GM18502 (cell line): ENCODE results near the gene CDSN.
"Not testable (repeated sequence)": the region's sequence is repeated elsewhere in the genome, so short reads cannot be mapped to it uniquely, and the experiment has no call there.

Experiments used
- ATAC-seq: cut with Tn5 transposase; IDR thresholded peaks from one replicate; pipeline ENCODE4 v1.9.1; 2021; ENCODE audit warnings: mild to moderate bottlenecking; ENCODE audit not compliant: unreplicated experiment, poor library complexity

The CDSN gene, protein sequence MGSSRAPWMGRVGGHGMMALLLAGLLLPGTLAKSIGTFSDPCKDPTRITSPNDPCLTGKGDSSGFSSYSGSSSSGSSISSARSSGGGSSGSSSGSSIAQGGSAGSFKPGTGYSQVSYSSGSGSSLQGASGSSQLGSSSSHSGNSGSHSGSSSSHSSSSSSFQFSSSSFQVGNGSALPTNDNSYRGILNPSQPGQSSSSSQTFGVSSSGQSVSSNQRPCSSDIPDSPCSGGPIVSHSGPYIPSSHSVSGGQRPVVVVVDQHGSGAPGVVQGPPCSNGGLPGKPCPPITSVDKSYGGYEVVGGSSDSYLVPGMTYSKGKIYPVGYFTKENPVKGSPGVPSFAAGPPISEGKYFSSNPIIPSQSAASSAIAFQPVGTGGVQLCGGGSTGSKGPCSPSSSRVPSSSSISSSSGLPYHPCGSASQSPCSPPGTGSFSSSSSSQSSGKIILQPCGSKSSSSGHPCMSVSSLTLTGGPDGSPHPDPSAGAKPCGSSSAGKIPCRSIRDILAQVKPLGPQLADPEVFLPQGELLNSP

DNA sequence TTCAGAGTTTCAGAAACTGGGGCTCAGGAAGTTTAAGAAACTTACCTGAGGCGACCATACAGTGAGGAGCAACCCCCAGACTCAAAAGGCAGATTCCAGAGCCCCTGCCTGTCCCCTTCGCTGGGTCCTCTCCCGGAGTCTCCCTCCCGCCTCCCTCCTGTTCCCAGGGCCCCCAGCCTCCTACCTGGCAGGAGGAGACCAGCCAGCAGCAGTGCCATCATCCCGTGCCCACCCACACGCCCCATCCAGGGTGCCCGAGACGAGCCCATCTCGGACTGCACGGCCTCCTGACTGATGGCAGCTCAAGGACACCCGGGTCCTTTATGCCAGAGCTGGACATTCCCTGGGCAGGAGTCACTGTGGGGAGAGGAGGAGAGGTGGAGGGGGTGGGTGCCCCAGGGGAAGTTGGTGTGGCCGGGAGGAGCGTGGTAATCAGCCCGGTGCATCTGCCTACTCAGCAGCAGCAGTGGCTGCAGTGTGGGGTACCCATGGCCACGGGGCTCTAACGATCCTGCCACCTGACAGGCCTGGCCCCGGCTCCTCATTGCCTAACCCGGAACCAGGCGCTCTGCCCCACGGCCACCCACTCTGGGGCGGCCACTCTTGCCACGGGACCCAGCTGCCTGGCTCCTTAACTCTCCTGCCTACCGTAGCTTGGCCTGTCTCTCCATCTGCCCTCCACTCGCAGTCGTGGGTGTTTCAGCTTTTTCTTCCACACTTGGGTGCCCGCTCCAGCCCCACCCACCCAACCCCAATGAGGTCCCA lies at the start of gene CDSN:
CDSN (minus strand) TSS at position 296 of the 765 bp plus-strand sequence; CDS start at position 269, 27 bp downstream.
- ATAC-seq = no peak

DNA sequence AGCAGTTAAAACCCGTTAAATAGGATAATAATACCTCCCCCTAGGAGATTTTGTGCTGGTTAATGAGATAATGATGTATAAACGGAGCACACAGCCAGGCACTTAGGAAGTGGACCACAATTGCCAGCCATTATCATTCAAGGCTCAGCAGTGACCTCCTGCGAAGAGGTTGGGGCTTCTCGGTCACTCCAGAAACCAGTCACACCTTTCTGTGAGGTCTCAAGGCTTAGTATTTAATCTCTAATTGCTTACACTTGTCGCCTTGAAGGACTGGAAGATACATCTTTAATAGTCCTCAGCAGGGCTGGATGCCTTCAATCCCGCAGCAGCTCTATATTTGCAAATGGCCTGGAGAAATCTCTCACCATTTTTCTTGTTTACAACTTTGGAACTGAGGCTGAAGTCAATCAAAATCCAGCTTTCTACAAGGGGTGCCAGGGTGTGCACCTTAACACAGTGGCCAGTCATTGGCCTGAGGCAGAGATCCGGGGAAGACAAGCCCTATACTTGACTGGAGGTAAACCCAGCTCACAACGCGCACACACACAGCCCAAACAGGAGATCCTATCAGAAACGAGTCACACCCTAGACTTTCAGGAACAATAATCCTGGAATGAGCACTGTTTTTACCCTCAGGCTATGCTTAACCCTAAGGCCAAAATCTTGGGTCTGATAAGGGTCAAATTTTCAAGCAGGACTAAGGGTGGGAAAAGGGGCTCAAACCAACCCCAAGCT lies 49.0 kb upstream of the CDSN start:
- ATAC-seq = no peak

DNA sequence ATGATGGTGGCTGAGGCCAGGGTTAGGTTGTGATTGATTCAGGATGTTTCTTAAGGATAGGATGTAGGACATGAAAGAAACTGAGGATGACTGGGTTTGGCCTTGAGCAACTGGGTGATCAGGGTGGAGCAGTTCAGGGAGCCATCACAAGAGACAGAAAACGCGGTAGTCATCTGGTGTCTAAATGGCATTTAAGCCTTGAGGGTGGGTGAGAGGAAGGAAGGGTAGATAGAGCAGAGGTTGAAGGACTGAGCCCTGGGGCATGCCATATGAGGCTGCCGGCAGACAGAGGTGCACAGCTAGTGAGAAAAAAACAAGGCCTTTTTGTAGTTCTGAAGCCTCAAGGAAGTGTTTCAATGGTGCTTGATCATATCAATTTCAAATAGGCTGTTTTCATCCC lies 48.4 kb upstream of the CDSN start:
- ATAC-seq = no peak

DNA sequence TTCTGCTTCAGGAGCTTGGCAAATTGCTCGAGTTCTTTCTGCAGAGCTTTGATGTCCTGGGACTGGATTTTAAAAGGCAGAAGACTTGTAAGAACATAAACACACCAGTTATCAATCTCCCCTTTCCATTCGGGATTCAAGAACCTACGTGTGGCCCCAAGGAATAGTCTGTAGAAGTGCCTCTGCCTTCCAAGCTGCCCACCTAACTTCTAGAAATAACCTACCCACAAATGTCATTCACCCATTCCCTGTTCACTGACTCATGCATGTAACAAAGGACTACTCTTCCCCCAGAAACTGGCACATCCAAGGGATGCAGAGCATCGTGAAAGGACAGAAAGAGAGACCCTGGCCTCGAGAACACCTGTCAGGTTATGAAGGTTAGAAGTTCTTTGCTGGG lies 45.7 kb upstream of the CDSN start:
- ATAC-seq = no peak

DNA sequence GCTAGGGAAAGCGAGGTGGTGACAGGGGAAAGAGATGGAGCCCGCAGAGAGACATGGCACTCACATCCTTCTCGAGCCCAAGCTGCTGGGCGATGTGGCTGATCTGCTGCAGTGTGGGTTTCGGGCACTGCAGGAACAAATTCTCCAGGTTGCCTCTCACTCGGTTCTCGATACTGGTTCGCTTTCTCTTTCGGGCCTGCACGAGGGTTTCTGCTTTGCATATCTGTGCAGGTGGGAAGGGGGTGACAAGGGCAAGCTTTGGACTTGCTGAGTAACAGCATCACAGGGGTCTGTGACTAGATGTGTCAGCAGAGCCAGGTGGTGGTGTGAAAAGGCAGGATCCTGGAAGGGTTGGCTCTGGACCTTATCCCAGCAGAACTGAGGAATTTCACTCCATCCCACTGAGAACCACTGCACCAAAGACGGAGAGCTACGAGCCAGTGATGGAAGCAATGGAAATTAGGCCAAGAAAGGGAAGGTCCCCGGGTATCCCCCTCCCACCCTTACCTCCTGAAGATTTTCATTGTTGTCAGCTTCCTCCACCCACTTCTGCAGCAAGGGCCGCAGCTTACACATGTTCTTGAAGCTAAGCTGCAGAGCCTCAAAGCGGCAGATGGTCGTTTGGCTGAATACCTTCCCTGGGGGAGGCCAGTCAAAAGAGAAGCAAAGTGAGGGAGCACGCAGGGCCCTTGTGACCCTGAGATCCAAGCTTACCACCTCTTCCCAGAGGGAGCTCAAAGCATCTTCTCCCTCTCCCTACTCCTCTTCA lies 45.0 kb upstream of the CDSN start:
- ATAC-seq = peak; percentile 79

DNA sequence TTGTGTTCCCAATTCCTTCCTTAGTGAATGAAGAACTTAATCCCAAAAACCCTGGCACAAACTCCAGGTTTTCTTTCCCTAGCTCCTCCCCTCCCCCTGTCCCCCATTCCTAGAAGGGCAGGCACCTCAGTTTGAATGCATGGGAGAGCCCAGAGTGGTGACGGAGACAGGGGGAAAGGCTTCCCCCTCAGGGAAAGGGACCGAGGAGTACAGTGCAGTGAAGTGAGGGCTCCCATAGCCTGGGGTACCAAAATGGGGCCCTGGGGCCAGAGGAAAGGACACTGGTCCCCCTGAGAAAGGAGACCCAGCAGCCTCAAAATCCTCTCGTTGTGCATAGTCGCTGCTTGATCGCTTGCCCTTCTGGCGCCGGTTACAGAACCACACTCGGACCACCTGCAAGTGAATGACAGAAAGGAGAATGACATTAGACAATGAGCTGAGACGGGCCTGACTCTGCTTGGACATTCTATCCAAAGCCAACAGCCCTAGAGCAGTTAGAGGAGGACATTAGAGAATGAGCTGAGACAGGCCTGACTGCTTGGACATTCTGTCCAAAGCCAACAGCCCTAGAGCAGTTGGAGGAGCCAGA lies 44.3 kb upstream of the CDSN start:
- not testable (repeated sequence) for ATAC-seq

DNA sequence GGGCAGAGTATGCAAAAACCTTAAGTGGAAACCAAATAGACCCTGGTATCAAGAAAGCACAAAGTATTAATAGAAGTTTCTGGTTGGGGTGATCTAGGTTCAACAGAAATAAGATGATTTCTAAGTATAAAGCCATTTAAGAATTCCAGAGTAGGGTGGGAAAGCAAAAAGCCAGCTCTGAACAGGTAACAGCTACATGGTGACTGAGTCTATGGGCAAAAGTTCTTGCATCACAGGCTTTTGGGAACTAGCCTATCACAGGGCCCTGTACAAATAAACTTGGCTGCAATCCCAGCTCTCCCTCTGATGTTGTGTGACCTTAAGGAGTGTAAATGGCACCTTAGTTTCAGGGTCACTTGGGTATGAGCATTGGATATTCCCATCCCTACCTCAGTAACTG lies 43.7 kb upstream of the CDSN start:
- no peak for ATAC-seq

DNA sequence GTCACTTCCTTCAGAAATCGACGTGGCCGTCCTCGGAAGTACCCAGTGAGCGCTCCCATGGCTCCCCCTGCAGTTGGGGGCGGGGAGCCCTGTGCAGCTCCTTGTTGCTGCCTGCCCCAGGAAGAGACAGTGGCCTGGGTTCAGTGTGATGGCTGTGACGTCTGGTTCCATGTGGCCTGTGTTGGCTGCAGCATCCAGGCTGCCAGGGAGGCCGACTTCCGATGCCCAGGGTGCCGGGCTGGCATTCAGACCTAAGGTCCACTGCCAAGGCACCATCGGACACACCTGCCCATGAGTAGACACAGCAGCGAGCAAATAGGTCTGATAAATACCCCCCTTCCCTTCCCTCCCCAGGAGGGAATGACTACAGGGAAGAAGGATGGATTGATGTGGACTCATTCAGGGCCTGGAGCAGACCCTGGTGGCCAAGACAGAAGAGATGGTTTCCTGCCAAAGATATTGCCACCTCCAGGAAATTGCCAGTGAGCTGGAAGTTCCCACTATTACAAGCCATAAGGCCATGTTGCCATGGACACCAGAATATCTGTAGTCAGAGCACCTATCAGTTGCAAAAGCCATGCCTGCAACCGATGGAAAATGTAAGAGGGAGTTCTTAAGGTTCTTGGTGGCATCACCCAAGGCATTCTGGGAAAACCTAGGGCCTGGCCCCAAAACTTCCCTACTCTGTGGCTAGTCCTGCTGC lies 42.4 kb upstream of the CDSN start:
- no peak for ATAC-seq

DNA sequence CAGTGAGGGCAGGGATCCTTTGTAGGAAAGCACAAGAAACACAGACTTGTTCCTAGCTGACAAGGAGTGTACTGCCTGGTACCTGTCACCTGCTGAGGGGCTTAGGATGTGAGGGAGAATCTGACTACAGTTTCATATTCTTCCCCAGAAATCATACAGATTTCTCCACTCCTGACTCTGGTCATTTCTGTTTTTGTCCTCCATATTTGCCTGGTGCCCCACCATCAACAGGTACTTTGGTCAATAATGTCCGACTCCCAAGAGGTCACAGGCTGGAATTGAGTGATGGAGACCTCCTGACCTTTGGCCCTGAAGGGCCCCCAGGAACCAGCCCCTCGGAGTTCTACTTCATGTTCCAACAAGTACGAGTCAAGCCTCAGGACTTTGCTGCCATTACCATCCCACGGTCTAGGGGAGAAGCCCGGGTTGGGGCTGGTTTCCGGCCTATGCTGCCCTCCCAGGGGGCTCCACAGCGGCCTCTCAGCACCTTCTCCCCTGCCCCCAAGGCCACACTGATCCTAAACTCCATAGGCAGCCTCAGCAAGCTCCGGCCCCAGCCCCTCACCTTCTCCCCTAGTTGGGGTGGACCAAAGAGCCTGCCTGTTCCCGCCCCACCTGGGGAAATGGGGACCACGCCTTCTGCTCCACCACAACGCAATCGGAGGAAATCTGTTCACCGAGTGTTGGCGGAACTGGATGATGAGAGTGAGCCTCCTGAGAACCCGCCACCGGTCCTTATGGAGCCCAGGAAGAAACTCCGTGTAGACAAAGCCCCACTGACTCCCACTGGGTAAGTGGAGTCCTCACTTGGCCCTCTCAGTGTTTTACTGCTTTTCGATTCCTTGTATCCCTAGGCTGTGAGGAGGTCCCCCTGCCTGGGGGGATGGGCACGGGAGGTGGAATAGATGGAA lies 41.2 kb upstream of the CDSN start:
- no peak for ATAC-seq

DNA sequence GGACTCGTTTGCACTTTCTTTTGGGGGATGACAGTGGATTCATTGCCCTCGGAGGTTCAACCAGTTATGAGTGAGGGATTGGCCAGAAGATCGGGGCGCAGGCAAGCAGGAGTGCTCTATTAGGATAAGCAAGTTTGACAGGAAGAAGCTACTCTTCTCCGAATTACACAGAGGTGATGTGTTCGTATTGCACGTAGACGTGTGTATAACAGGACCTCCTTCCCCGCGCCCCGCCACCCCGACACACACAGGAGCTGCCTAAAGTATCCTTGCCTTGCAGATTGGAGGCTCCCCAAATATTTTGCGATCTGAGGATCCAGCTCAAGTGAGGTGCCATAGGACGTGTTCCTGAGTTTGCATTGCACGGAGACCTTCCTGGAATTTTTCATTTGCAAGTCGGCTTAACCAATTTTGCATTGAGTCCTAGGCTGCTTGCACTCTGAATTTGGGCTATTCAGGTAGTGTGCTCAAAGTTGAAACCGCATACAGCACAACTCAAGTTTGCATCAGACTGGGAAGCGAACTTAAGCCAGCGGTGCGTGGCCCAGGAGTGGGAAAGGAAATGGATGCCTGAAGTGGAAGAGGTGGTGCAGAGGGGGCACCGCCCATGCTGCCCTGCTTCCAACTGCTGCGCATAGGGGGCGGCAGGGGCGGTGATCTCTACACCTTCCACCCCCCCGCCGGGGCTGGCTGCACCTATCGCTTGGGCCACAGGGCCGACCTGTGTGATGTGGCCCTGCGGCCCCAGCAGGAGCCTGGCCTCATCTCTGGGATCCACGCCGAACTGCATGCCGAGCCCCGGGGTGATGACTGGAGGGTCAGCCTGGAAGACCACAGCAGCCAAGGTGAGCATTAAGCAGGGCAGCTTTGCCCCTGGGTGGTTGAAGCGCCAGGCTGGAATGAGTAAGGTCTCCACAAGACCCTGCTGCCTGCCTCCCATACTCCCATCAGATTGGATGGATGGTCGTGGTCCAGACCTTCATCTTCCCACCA lies 38.9 kb upstream of the CDSN start:
- no peak for ATAC-seq

DNA sequence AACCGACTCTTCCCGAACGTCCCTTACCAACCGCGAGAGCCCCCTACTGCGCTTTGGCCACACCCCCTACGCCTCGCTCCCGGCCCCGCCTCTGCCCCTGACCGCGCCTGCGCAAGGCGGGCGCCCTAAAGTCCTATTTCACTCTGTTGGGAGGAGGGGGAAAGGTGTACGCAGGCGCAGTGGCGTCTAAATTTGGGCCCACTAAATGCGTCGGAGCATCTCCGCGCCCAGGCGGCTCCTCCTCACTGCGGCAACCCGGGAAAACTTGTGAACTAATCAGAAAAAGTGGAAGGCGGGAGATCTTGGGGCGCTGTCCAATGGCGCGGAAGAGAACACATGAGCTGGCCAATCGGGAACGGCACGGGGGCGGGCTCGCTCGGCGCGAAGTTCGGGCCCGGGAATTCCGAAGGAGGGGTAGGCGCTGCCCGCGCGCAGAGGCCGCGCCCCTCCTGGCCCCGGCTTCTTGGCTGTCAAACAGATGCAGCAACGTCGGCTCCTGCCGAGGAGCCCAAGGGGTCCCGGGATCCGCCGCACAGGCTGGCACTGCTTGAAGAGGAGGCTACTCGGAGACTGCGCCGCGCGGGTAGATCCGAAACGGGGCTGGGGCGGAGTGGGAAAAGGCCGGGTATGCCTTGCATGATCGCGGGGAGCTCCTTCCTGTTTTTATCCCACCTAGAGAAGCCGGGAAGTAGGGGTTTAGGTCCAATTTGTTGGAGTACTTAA lies 38.1 kb upstream of the CDSN start, which contains the start of gene TCF19:
TCF19 (plus strand) TSS at position 450 of the 723 bp plus-strand sequence. CDS start 881 bp downstream, outside the sequence.
- peak; percentile 76 for ATAC-seq

DNA sequence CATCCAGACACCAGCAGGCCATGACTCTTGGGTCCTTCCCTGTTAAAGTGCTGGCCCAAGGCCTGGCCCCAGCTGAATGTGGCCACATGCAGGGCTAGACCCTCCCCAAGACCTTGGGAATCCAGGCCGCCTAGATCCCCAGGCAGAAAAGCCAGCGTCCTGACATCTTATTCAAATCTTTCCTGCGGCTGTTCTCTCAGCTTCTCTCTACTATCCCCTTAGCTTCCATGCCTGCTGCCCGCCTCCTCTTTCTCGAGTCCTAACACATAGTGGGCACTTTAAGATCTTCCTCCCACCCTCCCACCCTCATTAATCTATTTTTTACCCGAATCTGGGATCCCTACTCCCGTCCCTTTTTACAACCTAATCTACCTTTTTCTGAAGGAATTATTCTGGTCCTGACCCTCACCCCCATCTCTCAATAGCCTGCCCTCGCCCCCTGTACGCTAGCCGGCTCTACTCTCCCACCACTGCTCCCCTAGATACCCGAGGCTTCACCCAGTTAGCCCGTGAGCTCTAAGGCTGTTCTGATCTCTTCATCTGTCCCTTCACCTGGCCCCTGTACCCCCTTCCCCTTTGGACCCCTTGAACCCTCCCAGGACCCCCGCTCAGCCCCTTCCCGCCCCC lies 37.4 kb upstream of the CDSN start, which contains the start of gene CCHCR1:
CCHCR1 (minus strand) TSS at position 290 of the 627 bp plus-strand sequence; CDS start at position 88, 202 bp downstream.
- ATAC-seq = peak; percentile 8

DNA sequence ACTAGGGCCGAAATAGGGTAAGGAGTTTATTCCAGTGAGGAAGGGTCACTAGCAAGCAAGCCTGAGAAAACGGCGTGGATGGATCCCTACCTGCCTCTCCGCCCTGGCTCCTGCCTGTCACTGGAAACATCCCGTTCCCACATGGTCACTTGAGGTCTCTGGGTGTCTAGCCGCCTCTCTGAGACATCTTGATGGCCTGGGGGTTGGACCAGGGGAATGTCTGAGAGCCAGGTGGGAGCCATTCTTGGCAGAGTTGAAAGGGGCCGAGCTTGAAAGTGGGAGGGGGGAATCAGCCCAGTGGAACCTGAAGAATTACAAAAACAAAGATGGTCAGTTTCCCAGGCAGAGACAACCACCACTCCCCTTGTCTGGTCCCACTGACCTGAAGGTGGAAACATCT lies 36.4 kb upstream of the CDSN start:
- no peak for ATAC-seq

DNA sequence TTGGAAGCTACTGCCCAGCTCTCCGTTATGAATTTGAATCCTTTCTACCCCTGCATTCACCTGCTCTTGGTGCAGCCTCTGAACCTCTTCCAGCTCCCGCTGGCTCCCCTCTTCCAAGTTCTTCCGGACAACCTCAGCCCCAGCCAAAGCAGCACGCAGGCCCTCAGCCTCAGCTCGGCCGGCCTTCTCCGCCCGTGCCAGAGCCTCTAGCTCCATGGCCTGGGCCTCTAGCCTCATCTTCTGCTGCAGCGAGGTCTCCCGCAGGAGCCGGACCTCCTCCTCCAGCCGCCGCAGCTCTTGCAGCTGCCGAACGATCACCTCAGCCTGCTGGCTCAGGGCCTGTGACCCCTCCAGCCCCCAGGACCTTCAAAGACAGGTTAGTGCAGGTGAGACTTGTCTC lies 34.2 kb upstream of the CDSN start:
- ATAC-seq = no peak

DNA sequence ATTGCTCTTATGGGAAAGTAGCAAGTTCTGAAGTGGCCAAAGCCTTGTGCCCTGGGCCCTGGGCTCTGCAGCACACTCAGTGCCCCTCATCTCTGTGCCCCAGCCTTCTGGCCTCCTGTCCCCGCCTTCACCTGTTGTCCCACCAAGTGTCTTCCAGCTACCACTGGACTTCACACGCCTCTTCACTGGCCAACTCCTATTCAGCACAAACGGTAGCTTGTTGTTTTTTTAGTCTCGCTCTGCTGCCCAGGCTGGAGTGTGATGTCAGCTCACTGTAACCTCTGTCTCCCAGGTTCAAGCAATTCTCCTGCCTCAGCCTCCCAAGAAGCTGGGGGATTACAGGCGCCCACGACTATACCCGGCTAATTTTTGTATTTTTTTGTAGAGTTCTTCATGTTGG lies 32.5 kb upstream of the CDSN start:
- ATAC-seq = no peak
